Posterior vena cava (tissue), 2 donors: Measurements from ENCODE around the gene FAM43A. TPM values are rescaled to one million over a fixed set of nuclear protein-coding genes. Genes with fewer than 3 reads are reported as not detected.

Experiments
- DNase-seq: peaks from one replicate; pipeline ENCODE4 v3.0.0-alpha.2; 2020; ENCODE audit warnings: low spot score
- intact Hi-C, 2 donors: fragments of 100-400 bp; cut with DNase I; formaldehyde crosslinking; loops; one replicate each; pipeline versions ENCODE4 v1.14.1 to v1.14.2; 2022 to 2023
- total RNA-seq, 2 donors: library from RNA; stranded (reverse); fragmentation: NEBNext Ultra II Directional; extraction: Animal tissue kit (Norgen Biotek cat#: 25700); gene quantifications; one replicate each; pipeline ENCODE4 v1.2.1, GENCODE V29; 2021
- donor health status: DM: yes; HTN: yes; CAD: no.
- donor health status: DM: yes; HTN: yes; CAD: no.

FAM43A gene
- total RNA-seq, 2 donors from 2014 or later = 11.4 to 12.4 TPM

GRCh38 chr3:194672876-194673275 lies 12.8 kb upstream of the FAM43A start:
- intact Hi-C loops = loop anchor here in 1 of 2 donors (10.0 kb wide), 1 partner anchor 852 kb away; no protein-coding TSS in a partner anchor
- DNase-seq = no peak

DNA sequence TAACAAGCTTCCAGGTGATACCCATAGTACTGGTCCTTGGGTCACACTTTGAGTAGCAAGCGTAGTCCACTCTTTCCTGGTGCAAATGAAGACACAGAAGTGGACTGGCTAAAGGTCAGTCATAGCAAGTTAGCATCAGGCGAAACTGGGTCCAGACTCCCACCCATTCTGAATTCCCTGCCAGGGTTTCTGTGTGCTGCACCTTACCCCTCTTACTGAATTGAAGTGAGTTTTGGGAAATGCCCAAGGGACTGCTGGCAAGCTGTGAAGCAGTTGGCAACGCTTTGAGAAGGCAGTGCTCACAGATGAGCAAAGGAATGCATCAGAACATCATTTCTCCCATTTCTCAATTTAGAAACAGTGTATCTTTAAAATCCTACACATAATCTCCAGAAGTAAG lies 11.9 kb upstream of the FAM43A start:
- no peak for DNase-seq
- intact Hi-C loops = loop anchor here in 1 of 2 donors (10.0 kb wide), 1 partner anchor 851 kb away; no protein-coding TSS in a partner anchor

DNA sequence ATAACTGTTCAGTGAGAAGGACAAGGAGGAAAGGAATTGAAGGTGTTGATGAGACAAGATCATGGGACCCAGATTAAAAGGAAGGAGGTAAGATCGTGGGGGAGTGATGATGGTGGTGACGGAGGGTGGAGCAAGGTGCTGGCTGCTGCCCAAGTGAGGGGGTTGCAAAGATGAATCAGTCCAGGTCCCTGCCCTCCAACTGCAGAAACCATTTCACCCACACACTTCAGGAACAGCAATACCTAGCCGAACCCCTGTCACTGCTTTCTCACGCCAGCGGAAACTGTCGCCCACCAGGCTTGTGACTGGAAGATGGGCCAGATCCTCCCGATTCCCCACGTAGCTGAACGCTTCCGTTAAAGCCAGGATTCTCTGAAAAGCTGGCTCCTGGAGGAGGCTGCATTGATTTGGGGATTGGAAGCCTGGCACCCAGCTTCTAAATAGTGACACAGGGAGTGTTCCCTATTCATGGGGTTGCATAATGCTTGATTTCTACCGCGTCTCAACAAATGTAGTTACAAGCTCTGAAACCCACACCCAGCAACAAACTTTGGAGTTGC lies 10.5 kb upstream of the FAM43A start:
- DNase-seq = no peak
- intact Hi-C loops = loop anchor here in 1 of 2 donors (10.0 kb wide), 1 partner anchor 850 kb away; no protein-coding TSS in a partner anchor

GRCh38 chr3:194675680-194676079 lies 10.0 kb upstream of the FAM43A start:
- no peak for DNase-seq
- intact Hi-C loops = loop anchor here in 1 of 2 donors (10.0 kb wide), 1 partner anchor 849 kb away; no protein-coding TSS in a partner anchor

DNA sequence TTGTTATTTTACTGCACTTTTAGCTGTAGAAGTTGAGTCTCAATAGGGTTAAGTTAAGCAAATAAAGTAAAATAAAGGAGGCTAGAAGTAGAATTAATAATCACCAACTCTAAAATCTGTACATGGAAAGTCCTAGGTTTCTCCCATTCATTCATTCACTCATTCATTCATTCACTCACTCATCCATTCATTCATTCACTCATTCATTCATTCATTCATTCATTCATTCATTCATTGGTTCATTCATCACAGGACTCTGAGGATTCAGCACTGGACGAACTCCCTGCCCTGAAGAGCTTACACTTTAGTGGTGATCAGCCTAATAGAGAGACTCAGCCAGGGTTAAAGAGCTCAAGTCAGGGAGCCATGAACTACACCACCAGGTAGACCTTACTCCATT lies 9.2 kb upstream of the FAM43A start:
- no peak for DNase-seq
- intact Hi-C loops = loop anchor here in 1 of 2 donors (10.0 kb wide), 1 partner anchor 848 kb away; no protein-coding TSS in a partner anchor

DNA sequence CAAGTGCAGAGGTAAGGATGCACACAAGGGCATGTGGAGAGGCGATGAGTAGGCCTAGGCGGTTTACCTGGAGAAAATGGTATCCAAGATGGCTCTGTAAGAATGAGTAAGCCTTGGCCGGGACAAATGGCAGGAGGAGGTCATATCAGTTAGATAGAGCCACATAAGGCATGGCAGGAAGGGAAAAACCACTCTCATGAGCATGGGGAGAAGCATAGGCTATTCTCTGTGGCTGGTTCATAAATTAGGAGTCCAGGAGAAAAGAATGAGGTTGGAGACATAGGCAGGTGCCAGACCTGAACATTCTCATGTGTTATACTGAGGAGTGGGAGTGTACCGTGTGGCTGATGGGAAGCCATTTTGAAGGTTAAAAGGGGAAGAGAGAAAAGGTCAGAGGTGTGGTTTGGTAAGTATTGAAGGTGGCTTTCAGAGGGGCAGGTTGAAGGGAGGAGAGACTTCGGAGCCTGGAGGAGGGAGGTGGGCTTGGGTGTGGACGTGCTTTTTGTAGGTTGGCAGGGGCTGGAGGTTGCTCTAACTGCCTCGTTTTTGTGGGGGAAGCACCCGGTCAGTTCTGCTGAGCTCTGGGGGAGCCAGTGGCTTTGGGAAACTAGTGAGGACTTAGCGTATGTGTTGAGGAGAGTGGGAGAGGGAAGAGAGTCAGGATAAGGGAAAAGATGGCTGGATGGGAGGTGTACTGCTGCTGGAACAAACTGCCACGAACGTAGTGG lies 4.6 kb upstream of the FAM43A start:
- intact Hi-C loops = loop anchor here in 1 of 2 donors (2.0 to 10.0 kb wide), 3 partner anchors 194 to 844 kb away; no protein-coding TSS in a partner anchor
- no peak for DNase-seq

- DNase-seq = no peak
- intact Hi-C loops = loop anchor here in 1 of 2 donors (2.0 to 10.0 kb wide), 3 partner anchors 193 to 843 kb away; no protein-coding TSS in a partner anchor
Observed at GRCh38 chr3:194682189-194682693, 3.4 kb upstream of the FAM43A start.

- intact Hi-C loops = loop anchor here in 1 of 2 donors (2.0 to 10.0 kb wide), 3 partner anchors 192 to 842 kb away; no protein-coding TSS in a partner anchor
- peak; percentile 83 for DNase-seq
Observed at GRCh38 chr3:194682694-194683310, 2.9 kb upstream of the FAM43A start.

DNA sequence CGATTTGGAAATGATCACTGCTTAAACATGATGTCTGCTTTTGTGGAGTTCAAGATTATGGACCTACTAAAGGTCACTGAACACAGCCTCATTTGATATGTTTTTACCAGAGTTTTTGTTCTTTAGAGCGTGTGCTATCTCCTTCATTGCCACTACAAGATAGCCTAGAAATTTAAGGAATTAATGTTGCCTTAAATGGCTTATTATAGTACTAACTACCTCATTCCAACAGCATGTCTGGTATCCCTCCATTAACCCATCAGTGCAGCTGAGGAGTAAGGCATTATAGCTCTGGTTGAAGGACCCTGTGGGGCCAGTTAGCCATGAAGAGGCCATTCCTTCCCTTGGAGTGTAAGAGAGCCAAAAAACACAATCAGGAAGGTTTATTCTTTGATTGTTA lies 2.3 kb upstream of the FAM43A start:
- DNase-seq = no peak
- intact Hi-C loops = loop anchor here in 1 of 2 donors (2.0 to 10.0 kb wide), 3 partner anchors 191 to 841 kb away; no protein-coding TSS in a partner anchor

GRCh38 chr3:194685065-194685717 lies 492 bp upstream of the FAM43A start:
- intact Hi-C loops = loop anchor here in 1 of 2 donors (10.0 kb wide), 2 partner anchors 190 to 840 kb away; no protein-coding TSS in a partner anchor
- no peak for DNase-seq

DNA sequence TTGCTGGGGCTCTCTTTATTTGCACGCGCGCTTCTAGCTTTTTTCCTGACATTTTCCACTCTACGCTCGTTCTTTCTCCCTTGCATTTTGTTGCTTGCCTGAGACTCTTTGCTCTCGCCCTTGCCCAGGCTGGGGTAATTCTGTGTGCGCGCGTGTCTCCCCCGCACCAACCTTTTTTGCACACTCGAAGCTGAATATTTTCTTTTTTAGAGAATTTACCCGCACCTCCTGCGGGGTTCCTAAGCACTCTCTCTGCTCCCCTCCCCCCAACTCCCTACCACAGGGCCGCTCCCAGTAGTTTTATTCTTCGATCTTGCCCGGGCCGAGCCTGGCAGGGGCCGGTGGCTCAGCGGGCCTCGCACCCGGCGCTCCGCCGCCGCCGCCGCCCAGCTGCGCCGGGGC lies 732 bp downstream of the FAM43A start:
- DNase-seq = no peak
- intact Hi-C loops = loop anchor here in 1 of 2 donors (10.0 kb wide), 2 partner anchors 188 to 838 kb away; no protein-coding TSS in a partner anchor

DNA sequence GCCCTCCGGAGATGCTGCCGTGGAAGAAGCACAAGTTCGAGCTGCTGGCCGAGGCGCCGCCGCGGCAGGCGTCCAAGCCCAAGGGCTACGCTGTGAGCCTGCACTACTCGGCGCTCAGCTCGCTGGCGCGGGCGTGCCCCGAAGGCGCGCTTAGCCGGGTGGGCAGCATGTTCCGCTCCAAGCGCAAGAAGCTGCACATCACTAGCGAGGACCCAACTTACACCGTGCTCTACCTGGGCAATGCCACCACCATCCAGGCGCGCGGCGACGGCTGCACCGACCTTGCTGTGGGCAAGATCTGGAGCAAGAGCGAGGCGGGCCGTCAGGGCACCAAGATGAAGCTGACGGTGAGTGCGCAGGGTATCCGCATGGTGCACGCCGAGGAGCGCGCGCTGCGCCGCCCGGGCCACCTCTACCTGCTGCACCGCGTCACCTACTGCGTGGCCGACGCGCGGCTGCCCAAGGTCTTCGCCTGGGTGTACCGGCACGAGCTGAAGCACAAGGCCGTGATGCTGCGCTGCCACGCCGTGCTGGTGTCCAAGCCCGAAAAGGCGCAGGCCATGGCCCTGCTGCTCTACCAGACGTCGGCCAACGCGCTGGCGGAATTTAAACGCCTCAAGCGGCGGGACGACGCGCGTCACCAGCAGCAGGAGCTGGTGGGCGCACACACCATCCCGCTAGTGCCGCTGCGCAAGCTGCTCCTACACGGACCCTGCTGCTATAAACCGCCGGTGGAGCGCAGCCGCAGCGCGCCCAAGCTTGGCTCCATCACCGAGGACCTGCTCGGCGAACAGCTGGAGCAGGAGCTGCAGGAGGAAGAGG lies 1.3 kb downstream of the FAM43A start:
- DNase-seq = peak; percentile 90
- intact Hi-C loops = loop anchor here (1.0 to 10.0 kb wide), 3 partner anchors 188 to 838 kb away; no protein-coding TSS in a partner anchor

DNA sequence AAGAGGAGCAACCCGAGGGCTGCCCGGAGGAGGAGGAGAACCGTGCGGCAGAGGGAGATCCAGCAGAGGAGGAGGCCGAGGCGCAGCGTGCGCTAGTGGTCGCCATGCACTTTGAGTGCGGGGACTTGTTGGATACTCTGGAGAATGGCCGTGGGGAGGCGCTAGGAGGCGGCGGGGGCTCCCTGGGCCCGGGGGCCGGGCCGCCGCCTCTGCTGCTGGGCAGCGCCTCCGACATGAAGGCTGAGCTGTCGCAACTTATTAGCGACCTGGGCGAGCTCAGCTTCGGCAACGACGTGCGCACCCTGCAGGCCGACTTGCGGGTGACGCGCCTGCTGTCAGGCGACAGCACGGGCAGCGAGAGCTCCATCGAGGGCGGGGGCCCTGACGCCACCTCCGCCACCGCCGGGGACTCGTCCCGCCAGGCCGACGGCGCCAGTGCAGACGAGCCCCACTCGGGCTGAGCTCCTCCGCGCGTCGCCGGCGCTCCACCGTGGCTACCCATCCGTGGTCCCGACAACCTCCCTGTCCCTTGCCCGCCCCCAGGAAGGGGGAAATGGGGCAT lies 2.0 kb downstream of the FAM43A start:
- intact Hi-C loops = loop anchor here (1.0 to 10.0 kb wide), 3 partner anchors 187 to 837 kb away; no protein-coding TSS in a partner anchor
- peak; percentile 90 for DNase-seq

- intact Hi-C loops = loop anchor here in 1 of 2 donors (10.0 kb wide), 2 partner anchors 187 to 837 kb away; no protein-coding TSS in a partner anchor
- no peak for DNase-seq
Observed at GRCh38 chr3:194688200-194688740, 2.6 kb downstream of the FAM43A start.

GRCh38 chr3:194688946-194689345 lies 3.3 kb downstream of the FAM43A start:
- intact Hi-C loops = loop anchor here in 1 of 2 donors (10.0 kb wide), 2 partner anchors 186 to 836 kb away; no protein-coding TSS in a partner anchor
- no peak for DNase-seq

- DNase-seq = no peak
- intact Hi-C loops = loop anchor here in 1 of 2 donors (10.0 kb wide), 2 partner anchors 185 to 835 kb away; no protein-coding TSS in a partner anchor
Observed at GRCh38 chr3:194689493-194689944, 3.8 kb downstream of the FAM43A start.
